ENCODE data around the gene PCGF1. TPM values are rescaled to one million over a fixed set of nuclear protein-coding genes. Genes with fewer than 3 reads are reported as not detected.

The PCGF1 gene
- total and polyA plus RNA-seq, 9 of the 15 experiments (the other 6 are each of a cell fraction or from before 2014, with no cell fraction given), result 20.3 to 45.7 (median 29.3) TPM

GRCh38 chr2:74548900-74549826 is 41.7 kb upstream of the PCGF1 start (continued):
- TF ChIP-seq MNT (conservative IDR thresholded peaks at IDR 0.05) (peak in 1 of 2 experiments; percentile 43; a peak in 2 of 4 replicates), KLF1 (tag; IDR thresholded peaks at IDR 0.05) (peak; percentile 65), YY1 (IDR thresholded peaks at IDR 0.05; ENCODE audit: borderline replicate concordance in 1 of 3, control insufficient read depth in 1 of 3, extremely low read depth in 1 of 3, insufficient read depth in 3 of 3, insufficient read length in 1 of 3, insufficient replicate concordance in 2 of 3, low read depth in 1 of 3, low read length in 2 of 3) (peak in 2 of 3 experiments; percentile 73 to 75), NR2C2 (CRISPR knock-in tag; IDR thresholded peaks at IDR 0.05) (no peak), NR2C2 (tag; IDR thresholded peaks at IDR 0.05) (peak; percentile 32; the same call in 1 of the 2 replicates), ZBTB2 (IDR thresholded peaks at IDR 0.05) (0 out of 2 replicates have a peak, but pooled peaks have one; percentile 27), TCF7 (IDR thresholded peaks at IDR 0.05; ENCODE audit: borderline replicate concordance) (0 out of 2 replicates have a peak, but pooled peaks have one; percentile 32), POLR2G (IDR thresholded peaks at IDR 0.05; ENCODE audit: low read depth, low read length) (peak; percentile 94), CXXC5 (CRISPR knock-in tag; IDR thresholded peaks at IDR 0.05) (peak; percentile 91), HEY1 (CRISPR knock-in tag; IDR thresholded peaks at IDR 0.05; ENCODE audit: borderline replicate concordance) (no peak), ETS1 (conservative IDR thresholded peaks at IDR 0.05; ENCODE audit: control insufficient read depth, low read depth, low read length) (0 out of 2 replicates have a peak, but pooled peaks have one; percentile 30), RBBP5 (IDR thresholded peaks at IDR 0.05; ENCODE audit: borderline replicate concordance, insufficient read depth, low read length, poor library complexity, severe bottlenecking) (peak; percentile 1), MYC (IDR thresholded peaks at IDR 0.05; ENCODE audit: low read depth, low read length) (peak; percentile 67; the same call in 1 of the 2 replicates), MYC (CRISPR knock-in tag; IDR thresholded peaks at IDR 0.05; ENCODE audit: borderline replicate concordance, low read depth) (no peak), SMAD4 (CRISPR knock-in tag; conservative IDR thresholded peaks at IDR 0.05) (peak; percentile 78), SREBF2 (CRISPR knock-in tag; IDR thresholded peaks at IDR 0.05) (no peak), POLR2H (tag; IDR thresholded peaks at IDR 0.05; ENCODE audit: low read depth) (peak; percentile 23; the same call in 1 of the 2 replicates), ZBTB17 (CRISPR knock-in tag; IDR thresholded peaks at IDR 0.05) (peak; percentile 89)
- TF ChIP-seq, protein P1, sequence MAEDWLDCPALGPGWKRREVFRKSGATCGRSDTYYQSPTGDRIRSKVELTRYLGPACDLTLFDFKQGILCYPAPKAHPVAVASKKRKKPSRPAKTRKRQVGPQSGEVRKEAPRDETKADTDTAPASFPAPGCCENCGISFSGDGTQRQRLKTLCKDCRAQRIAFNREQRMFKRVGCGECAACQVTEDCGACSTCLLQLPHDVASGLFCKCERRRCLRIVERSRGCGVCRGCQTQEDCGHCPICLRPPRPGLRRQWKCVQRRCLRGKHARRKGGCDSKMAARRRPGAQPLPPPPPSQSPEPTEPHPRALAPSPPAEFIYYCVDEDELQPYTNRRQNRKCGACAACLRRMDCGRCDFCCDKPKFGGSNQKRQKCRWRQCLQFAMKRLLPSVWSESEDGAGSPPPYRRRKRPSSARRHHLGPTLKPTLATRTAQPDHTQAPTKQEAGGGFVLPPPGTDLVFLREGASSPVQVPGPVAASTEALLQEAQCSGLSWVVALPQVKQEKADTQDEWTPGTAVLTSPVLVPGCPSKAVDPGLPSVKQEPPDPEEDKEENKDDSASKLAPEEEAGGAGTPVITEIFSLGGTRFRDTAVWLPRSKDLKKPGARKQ (CRISPR knock-in tag; IDR thresholded peaks at IDR 0.05), result 0 out of 2 replicates have a peak, but pooled peaks have one; percentile 81

Measured in K562 (cell line).